Measurements from ENCODE around the gene ARFIP2.

ARFIP2 gene

DNA sequence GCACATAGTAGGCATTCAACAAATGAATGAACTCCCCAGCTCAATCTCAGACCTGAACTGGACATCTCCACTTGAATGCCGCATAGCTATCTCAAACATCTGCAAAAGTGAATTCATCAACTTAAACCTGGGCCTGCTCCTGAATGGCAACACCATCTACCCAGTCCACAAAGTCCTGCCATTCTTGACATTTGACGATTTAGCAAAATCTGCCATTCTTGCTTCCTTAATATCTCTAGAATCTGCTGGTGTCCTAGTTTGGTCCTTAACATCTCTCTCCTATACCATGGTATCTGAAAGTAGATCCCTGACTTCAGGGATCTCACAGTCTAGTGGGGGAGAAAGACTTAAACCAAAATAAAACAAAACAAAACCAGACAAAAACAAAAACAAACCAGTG, 28.0 kb downstream of the ARFIP2 start:
- no peak for DNase-seq (ENCODE audit: low read depth, low spot score)
- no peak overlapping the region for H3K27ac ChIP-seq

DNA sequence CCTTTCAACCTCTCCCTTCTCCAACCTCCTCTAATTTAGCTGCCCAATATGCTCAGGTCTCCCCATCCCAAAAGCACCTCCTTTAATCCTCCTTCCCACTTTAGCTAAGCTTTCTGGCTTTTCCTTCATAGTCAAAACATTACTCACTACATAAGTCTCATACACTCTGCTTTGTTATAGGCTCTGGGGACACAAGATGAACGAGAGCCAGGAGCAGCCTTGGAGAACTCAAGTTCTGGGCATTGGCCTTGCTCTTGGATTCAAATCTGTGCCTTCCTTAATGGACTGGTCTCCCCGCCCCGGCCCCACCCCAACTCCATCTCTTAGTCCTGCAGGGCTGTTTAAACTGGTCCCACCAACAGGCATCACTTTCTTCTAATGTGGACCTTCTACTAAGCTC, 28.9 kb downstream of the ARFIP2 start:
- H3K27ac ChIP-seq = no peak overlapping the region
- no peak for DNase-seq (ENCODE audit: low read depth, low spot score)

DNA sequence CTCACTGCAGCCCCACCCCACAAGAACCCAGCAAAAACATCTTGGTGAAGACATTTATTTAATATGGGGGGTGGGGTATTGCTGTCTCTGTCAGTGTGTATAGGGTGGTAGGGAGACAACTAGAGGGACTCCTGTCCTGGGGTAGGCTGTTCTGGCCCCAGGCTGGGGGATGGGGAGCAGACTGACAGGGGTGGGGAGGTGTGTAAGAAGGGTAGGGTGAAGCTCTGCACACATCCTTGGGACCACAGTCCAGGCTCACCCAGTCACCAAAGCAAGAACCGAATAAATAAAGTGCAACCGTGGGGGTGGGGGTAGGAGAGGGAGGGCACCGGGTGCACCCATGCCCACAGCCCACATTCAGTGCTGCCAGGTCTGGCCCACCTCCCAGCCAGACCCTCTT, 32.6 kb downstream of the ARFIP2 start:
- H3K27ac ChIP-seq = no peak overlapping the region
- DNase-seq (ENCODE audit: low read depth, low spot score) = no peak

DNA sequence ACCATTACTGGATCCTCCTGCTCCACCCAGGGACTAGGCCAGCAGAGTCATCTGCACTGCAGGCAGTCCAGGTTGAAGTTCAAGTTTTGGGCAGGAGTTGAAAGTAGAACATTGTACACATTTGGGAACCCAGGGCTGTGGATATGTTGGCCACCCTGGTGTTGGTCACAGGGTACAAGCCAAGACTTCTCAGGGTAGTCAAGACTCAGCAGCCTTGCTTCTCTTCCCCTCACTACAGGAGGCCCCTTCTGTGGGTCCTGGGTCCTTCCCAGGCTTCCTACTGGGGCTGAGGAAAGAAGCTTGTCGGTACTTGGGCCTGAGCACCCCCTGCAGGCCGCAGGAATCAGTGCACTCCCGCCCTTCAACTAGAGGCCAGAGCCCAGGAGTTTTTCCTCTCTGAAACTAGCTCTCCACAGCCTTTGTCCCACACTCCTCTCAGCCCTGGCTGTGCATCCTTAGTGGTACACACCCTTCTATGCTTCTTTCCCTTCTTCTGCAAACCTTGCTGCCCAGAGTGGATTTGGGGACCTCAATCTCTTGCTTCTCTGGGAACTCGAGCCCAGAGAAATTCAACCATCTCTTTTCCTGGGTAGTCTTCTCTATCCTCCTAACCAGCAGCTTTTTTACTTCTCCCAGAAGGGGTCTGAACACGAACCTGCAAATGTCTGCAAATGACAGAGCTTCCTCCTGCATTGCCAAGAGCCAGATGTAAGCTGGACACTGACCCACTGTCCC, 37.7 kb downstream of the ARFIP2 start:
- no peak overlapping the region for H3K27ac ChIP-seq
- no peak for DNase-seq (ENCODE audit: low read depth, low spot score)

DNA sequence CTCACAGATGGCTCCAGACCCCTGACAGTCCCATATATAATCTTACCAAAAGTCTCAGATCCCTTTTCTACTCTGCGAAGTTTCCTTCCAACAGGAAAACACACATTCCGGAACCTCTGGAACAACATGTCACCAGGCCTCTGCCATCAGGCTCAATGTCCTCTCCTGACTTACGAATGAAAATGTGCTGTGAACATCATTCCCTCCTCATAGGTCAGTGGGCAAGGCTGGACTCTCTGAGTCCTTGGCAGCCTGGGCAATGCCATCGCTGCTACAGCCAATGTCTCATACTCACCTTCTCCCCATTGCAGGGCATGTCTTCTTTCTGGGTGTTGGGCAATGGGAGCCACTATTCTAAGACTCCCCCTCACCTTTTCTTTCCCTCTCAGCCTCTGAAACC, 38.7 kb downstream of the ARFIP2 start:
- DNase-seq (ENCODE audit: low read depth, low spot score) = no peak
- no peak overlapping the region for H3K27ac ChIP-seq

DNA sequence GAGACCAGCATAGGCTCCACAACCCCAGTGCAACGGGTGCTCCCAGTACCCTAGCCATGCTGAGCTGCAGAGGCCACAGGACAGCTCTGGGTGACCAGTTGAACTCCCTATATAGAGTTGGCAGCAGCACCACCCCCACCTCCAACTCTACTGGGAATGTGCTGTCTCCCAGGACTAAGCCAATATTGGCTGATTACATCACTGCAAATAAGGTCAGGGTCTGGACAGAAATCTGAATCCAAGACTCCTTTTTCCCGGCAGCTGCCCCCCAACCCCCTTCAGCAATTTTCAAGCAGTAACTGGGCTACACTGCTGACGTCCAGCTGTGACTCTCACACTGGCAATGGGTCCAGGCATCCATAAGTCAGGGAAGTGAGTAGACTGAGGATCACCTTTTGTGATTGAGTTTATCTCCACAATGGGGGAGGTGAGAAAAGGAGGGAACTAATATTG, 40.2 kb downstream of the ARFIP2 start, which contains the start of gene HPX:
Gene HPX (minus strand): TSS at position 82 of the 453 bp plus-strand sequence. CDS start 24 bp downstream, at position 58.
- no peak within 1 kb of the TSS for H3K27ac ChIP-seq
- DNase-seq (ENCODE audit: low read depth, low spot score) = no peak

DNA sequence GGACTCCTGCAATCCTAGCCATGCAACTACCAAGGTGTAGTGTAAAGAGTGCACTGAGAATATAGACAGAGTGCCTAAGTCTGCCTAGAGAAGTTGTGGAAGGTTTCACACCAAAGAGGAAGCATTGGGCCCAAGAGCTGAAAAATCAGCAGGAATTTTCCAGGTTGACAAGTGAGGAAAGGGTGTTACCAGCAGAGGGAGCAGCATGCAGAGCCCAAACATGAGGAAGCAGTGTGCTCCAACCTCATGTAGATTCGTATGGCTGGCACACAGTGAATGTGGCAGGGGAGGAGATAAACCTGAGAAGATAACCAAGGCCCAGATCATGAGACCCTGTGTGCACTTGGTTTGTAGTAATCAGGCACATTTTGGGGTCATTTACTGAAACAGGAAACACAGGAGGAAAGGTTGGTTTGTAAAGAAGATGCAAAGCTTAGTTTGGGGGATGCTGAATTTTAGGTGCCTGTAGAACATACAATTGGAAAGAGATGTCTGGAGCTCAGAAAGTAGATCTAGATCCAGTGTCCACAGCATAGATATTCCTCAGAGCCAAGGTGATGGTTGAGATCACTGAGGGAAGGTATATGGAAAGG, 42.1 kb downstream of the ARFIP2 start:
- peak; percentile 20 for DNase-seq (ENCODE audit: low read depth, low spot score)
- H3K27ac ChIP-seq = no peak overlapping the region

DNA sequence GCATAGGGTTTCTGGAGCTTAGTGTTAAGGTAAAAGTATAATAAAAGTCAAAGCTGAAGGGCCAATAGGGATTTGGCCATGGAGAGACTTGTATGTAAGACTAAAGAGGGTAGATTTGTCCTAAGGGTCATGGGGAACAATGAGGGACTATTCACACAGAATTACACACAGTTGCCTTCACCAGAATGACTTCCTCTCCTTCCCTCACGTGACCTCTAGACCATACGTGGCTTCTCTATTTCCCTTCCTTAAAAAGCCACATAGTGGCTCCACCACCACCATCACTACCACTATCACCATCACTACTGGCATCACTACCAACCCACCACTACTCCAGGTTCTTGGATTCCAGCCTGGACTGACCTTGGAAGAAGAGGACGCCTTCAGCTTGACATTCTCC, 43.1 kb downstream of the ARFIP2 start:
- no peak overlapping the region for H3K27ac ChIP-seq
- no peak for DNase-seq (ENCODE audit: low read depth, low spot score)

DNA sequence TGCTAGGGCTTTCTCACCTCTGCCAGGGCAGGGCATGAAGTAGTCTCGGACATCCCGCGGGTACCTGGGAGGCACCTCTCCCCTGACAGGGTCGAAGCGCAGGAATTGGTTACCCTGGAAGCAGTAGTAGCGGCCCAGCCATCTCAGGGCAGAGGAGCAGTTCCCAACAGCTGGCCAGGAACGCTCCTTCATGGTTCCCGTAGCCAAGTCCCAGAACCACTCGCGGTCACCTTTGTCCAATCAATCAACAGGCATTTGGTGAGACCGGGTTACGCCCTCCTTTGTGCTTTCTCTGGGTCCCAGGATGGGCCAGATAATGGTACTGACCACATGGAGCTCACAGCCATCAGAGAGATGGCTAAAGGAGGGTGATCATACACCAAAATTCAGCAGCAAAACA, 43.7 kb downstream of the ARFIP2 start:
- no peak for DNase-seq (ENCODE audit: low read depth, low spot score)
- no peak overlapping the region for H3K27ac ChIP-seq

DNA sequence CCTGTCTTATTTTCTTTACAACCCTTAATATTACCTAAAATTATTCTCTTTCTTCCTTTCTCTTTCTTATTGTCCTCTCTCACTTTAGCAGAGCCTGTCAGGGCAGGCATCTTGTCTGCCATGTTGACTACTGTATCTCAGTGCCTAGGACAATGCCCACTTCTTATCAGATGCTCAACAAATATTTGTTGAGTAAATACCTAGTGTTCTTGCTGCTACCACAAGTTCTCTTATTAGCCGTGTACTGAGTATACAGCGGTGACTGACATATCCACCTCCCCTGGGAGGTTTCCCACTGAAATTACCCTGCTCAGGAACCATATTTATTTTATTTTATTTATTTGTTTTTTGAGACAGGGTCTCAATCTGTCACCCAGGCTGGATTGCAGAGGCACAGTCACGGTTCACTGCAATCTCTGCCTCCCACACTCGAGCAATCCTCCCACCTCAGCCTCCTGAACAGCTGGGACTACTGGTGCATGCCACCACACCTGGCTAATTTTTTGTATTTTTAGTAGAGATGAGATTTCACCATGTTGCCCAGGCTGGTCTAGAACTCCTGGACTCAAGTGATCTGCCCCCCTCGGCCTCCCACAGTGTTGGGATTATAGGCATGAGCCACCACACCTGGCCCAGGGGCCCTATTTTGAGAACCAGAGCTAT, 47.0 kb downstream of the ARFIP2 start:
- DNase-seq (ENCODE audit: low read depth, low spot score) = no peak
- H3K27ac ChIP-seq = no peak overlapping the region

DNA sequence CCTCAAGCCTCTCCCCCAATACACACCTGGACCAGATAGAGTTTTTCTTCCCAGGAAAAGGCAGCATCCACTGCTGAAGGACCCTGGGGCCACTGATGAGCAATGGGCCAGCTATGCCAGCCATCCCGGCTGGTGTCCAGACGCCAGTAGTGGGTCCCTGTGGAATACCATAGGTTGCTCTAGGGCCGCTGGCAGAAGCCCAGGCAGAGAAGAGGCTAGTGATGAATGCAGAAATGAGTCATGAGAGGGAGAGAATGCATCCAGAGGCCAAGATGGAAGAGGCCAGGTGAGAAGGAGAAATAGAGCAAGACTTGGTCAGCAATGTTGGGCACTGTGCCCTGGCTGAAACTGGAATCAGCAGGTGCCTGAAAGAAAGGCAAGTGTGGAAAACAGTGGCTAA, 49.3 kb downstream of the ARFIP2 start:
- DNase-seq (ENCODE audit: low read depth, low spot score) = no peak
- no peak overlapping the region for H3K27ac ChIP-seq

DNA sequence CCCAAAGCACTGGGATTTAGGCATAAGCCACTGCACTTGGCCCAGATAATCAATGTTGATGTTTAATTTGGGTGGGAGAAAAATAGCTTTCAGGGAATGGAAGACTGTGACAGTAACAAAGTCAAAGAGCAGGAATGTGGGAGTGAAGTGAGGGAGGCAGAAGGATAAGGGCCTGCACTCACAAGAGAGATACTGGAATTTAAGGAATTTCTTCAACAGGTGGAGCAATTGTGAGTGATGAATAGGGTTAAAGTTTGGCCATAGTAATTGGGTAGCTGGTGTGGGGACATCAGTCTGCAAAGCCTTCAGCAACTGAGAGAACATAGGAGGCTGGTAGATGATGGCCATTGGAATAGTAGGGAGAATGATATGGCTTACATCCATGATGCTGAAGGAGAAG, 53.6 kb downstream of the ARFIP2 start:
- no peak overlapping the region for H3K27ac ChIP-seq
- no peak for DNase-seq (ENCODE audit: low read depth, low spot score)
